COLO668 (cell line): ENCODE data around the gene CD3G.
"Not testable (repeated sequence)": the region's sequence is repeated elsewhere in the genome, so short reads cannot be mapped to it uniquely, and the experiment has no call there.

ENCODE experiments used
- DNase-seq: peaks from one replicate; lab custom pipeline; 2025; ENCODE audit not compliant: unreplicated experiment; lab: John Stamatoyannopoulos, UW

CD3G gene

GRCh38 chr11:118343981-118344515, at the start of gene CD3G:
Gene CD3G, plus strand, starts transcription at chr11:118344344. Its CDS starts 80 bp downstream, at chr11:118344424.
- no peak for DNase-seq

- DNase-seq = no peak
These were observed 48.9 kb upstream of the CD3G start for GRCh38 chr11:118295199-118295598.

- peak; percentile 7 for DNase-seq
These were observed 48.2 kb upstream of the CD3G start for GRCh38 chr11:118295815-118296454.

DNA sequence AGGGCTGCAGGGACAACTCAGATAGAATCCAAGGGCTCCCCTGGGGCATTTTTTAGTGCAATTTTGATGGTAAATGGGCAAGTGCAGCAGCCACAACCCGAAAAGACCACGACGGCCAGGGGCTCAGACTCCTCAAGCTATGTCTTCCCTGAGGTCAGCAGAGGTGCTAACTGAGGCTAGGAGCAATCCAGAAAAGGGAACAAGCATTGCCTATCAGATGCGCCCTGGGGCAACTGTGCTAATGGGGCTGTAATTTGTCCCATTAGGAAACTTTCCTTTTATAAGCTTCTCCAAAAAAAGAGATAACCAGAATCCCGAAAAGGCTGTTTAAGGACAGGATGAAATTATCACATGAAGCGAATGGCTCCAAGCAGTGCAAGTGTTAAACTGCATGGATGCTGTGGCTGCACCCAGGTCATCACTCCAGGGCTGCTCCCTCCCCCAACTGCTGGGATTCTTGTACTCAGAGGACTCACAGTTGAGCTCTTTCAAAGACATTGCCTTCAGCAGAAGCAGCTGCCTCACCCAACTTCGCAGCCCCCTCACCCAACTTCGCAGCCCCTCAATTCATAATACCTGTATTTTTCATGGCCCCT, 42.4 kb upstream of the CD3G start:
- no peak for DNase-seq

DNA sequence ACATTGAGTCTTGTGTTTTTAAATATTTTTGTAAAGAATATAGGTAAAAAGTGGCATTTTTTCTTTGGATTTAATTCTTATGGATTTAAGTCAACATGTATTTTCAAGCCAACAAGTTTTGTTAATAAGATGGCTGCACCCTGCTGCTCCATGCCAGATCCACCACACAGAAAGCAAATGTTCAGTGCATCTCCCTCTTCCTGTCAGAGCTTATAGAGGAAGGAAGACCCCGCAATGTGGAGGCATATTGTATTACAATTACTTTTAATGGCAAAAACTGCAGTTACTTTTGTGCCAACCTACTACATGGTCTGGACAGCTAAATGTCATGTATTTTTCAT, 39.9 kb upstream of the CD3G start:
- DNase-seq = no peak

- no peak for DNase-seq
These were observed 39.4 kb upstream of the CD3G start, which contains the start of gene CD3E for GRCh38 chr11:118304568-118305248. Gene CD3E, plus strand, starts transcription at chr11:118304730. Its CDS starts 223 bp downstream, at chr11:118304953.

DNA sequence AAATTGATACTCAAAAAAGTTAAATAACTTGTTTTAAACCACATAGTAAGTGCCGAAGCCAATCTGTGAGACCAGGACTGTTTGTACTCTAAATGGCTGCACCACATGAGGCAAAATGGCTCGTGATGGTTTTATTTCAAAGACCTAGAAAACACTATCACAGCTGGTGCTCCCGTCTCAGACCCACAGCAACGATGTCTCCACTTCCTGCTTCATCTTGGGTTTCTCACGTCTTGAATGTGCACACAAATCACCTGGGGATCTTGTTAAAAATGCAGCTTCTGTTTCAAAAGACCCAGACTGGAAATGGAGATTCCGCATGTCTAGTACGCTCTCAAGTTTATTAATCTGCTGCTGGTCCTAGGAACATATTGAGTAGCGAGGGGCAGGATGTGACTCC, 38.4 kb upstream of the CD3G start:
- DNase-seq = no peak

- DNase-seq = no peak
These were observed 37.6 kb upstream of the CD3G start for GRCh38 chr11:118306556-118306955.

DNA sequence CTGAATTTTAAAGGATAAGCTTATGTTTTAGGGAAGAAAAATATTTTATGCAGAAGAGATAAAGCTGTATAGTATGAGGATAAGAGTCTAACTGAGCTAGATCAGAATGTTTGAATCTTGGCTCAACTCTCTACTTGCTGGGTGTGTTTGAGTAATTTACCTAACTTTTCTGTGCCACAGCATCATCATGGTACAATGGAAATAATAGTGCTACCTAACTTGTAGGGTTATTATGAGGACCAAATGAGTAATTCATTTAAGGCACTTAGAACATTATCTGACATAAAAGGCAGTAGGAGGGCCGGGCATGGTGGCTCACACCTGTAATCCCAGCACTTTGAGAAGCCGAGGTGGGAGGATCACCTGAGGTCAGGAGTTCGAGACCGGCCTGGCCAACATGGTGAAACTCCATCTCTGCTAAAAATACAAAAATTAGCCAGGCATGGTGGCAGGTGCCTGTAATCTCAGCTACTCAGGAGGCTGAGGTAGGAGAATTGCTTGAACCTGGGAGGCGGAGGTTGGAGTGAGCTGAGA, 35.1 kb upstream of the CD3G start:
- DNase-seq = not testable (repeated sequence)

DNA sequence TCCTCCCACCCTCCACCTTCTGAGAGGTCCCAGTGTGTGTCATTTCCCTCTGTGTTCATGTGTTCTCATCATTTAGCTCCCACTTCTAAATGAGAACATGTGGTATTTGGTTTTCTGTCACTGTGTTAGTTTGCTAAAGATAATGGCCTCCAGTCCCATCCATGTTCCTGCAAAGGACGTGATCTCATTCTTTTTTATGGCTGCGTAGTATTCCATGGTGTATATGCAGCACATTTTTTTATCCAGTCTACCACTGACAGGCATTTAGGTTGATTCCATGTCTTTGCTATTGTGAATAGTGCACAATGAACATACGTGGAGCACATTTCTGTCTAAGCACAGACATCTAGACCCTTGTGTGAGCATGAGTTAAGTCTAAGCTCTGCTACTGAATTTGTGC, 33.9 kb upstream of the CD3G start:
- DNase-seq = no peak

DNA sequence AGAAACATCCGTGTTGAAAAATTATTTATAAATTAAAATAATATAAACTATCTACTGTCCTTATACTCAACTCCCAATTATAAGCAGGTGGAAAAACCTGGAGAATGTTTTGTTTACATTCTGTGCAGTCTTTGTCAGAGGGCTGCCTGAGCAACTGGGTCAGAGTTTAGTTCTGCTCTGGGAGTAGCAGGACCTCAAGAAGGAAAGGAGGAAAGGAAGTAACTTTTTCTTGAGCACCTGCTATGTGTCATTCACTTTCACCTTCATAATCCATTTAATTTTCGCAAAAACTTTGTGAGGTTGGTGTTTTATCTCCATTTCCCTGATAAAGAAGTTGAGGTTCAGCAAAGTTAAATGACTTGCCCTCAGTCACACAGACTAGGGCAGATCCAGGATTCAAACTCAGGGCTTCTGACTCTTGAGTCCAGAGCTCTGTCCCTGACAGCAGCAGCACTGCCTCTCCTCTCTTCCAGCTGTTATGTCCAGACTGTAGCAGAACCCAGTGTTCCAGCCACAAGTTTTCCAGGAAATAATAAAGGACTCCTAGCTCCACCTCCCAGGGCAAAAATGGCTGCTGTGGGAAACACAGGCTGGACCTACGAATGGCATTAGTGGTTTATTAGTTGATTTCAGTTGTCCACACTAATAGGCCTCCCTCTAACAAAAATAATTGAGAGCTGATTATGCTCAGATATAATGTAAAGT, 33.2 kb upstream of the CD3G start:
- no peak for DNase-seq

DNA sequence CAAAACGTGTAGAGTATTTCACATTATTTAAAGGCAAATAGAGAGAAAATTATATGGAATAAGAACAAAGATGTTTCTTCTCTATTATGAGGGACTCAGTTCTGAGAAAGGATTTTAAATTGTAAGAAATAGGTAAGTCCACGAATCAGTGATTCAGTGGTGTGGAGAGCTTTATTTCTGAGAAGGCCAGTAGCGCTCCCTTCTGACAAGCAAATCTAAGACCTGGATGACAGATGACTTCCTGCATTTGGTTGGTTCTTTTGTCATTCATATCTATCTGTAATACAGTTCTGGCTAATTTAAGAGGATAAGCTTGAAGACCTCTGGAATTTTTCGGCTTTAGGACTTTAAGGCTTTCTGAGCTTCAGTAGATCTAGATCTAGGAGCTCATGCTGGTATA, 32.6 kb upstream of the CD3G start:
- no peak for DNase-seq

DNA sequence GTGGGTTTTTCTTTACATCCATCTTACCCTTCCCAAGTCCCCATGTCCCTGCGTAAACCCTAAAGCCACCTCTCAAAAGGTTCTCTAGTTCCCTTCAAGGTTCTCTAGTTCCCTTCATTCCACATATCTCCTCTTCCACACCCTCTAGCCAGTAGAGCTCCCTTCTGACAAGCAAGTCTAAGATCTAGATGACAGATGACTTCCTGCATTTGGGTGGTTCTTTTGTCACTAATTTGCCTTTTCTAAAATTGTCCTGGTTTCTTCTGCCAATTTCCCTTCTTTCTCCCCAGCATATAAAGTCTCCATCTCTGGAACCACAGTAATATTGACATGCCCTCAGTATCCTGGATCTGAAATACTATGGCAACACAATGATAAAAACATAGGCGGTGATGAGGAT, 31.8 kb upstream of the CD3G start:
- no peak for DNase-seq

DNA sequence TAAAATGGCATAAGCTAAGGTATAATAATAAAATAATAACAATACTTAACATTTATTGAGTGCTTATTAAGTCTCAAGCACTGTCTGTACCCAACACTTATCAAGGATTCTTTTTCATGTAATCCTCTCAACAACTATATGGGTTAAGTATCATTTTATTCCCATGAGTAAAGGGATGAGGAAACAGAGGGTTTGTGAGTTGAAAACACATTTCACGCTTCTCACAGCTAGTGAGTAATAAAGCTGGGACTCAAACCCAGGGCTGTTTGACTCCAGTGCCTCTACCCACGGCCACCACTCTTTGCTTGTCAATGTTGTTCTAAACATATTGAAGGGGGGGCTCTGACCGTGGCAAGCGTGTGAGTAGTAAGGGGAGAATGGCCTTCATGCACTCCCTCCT, 30.9 kb upstream of the CD3G start:
- DNase-seq = no peak

DNA sequence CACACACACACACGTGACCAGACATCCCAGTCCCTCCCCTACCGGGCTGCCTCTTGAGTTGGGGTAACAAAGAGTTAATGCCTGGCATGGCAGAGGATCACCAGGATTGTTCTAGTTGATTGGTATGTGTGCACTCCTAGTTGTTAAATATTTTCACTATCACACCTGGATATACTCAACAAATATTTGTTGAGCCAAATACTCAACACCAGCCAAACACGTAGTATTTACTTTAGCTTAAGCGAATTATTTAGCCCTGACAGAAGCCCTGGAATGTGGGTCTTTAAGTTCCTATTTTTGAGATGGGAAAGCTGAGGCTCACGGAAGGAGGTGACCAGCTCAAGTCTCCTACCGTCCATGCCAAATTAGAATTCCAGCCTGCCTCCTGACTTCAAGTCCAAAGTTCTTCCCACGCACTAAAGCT, 29.1 kb upstream of the CD3G start:
- DNase-seq = peak; percentile 16

- no peak for DNase-seq
These were observed 26.0 kb upstream of the CD3G start for GRCh38 chr11:118318124-118318523.

- DNase-seq = no peak
These were observed 25.4 kb upstream of the CD3G start for GRCh38 chr11:118318581-118319336.

- DNase-seq = no peak
These were observed 24.8 kb upstream of the CD3G start for GRCh38 chr11:118319337-118319707.

DNA sequence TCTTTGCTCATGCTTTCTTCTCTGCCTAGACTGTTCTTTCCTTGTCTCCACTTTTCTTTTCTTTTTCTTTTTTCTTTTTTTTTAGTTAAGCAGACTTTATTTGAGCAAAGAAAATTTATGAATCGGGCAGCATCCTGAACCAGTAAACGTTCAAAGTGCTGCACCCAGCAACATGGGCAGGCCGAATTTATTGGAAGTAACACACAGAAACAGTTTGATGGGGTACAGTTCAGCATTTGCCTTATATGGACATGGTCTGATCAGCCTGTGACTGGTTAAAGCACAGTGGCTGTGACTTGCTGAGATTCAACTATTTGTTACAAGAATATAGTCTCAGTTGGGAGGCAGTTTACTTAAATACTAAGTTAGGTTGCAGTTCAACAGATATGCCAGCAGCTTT, 23.6 kb upstream of the CD3G start:
- no peak for DNase-seq

- DNase-seq = no peak
These were observed 22.6 kb upstream of the CD3G start for GRCh38 chr11:118321386-118322082.
